GM19455 (cell line): ENCODE results near the gene RAMP3.

Experiments used
- ATAC-seq: cut with Tn5 transposase; IDR thresholded peaks from one replicate; pipeline ENCODE4 v1.9.1; 2021; ENCODE audit not compliant: unreplicated experiment

RAMP3 gene

DNA sequence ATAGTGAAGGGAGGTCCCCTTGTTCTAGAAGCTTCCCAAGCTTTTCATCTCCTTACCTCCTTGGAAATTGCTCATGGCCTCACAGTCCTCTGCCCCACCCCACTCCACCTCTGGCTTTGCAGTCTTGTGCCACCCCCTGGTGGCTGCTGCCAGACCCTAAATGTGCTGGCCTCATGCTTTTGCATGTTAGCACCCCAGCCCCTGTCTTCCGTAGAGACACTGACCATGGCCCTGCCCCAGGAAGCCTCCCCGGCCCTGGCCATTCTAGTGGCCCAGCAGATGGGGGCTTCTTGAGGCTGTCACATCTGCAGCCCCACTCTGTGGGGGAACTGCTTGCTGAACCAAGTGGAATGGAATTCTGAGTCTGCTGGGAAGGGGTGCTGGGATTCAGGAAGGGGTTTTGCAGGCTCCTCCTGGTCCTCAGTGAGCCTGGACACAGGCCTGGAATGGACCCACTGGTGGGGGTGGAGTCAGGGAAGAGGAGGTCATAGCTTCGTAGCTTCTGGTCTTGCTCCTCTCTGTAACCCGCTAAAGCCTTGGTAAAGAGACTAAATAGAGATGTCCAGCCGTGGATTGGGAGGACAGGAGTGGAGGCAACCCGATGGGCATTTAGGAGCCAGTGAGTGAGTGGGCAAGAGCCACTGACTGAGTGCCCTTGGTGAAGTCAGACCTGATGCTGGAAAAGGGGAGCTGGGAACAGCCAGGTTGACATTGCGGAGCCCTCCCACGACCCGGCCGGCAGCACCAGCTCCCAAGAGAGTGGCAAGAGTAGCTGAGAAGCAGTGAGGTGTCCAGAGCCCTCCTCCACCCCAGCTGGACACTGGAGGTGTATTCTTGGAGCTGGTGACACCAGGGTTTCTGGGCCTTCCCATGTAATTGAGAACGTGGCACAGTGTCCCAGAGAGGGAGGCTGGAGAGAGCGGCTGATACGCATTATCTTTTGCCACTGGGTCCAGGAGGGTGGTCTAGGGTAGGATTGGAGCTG, 20.9 kb downstream of the RAMP3 start:
- no peak for ATAC-seq

DNA sequence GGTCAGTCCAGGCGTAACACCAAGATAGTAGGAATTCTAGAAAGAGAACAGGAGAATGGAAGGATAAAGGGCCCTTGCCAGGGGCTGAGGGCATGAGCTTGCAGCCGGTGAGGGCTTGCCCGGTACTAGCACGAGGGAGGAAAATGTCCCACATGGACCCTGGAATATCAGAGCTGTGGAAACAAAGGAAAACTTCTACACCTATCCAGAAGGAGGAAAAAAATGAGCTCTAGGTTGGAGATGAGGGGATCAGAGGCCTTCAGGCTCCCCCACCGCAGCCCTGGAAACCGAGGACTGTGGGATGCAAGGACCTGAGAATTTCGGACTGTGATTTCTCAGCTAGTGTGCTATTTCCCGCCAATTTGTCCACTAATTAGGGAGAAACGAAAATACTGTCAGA, 22.1 kb downstream of the RAMP3 start:
- ATAC-seq: no peak

DNA sequence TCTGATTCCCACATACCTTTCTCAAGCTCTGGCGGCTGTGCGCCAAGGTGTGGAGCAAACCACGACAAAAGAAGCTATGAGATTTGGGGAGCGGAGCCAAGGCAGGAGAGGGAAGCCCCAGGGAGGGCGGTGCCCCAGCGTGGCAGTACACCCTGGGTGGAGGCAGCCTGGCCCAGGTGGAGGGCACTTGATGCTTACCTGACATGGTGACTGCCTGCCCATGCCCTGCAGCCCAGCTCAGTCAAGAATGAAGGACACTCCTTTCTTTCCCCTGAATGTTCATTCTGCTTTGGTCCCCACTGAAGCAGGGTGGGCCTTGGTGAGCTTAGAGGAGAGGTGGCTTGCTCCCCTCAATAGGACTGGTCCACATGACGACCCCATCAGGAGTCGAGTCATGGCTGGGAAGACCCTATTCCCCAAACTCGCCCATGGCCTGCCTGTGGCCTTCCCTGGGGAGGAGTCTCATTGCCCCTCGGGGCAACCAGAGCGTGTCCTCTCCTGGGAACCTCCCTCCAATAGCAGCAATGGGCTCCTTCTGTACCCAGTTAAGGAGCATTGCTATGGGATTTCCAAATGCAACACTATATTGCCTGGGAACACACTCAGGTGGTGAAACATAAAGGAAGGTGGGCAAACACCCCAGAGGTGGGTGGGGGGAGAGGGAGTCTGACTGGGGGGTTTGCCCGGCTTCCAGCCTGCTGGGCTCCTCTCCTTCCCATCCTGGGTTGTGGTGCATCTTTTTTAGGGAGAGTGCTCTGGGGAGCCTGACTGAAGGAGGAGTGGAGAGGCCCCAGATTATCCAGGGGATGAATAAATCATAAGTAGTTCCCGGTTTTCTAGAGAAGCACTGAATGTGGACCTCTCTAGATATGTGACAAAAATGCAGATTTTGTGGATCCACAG, 22.7 kb downstream of the RAMP3 start:
- no peak for ATAC-seq

DNA sequence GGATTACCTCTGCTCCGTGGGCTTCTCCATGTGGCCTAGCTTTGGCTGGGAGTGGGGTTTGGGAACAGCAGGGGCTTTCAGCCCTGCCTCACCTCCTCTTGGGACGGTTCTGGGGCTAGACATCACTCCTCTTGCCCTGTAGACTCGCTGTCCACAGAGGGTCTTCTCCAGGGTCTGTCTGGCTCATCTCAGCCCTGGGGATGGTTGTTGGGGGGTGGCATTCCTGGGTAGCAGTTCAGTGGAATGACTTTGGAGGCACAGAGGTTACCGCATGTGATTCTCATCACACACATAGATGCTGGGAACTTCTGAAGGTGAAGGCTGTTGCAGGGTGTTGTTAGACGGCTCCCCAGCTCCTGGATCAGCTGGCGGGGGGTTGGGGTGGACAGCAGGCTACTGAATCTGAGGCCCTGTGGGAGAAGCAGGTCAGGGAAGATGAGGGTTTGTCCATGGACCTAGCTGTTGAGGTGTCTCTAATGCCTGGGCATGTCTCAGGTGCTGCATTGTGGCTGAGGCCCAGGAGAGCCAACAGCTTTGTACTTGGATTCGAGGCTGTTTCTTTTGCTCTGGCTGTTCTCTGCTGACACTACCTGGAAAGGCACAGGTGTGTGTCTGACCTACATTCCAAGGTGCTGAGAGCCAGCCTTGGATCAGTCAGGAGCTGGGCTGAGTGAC, 23.8 kb downstream of the RAMP3 start:
- ATAC-seq: no peak

DNA sequence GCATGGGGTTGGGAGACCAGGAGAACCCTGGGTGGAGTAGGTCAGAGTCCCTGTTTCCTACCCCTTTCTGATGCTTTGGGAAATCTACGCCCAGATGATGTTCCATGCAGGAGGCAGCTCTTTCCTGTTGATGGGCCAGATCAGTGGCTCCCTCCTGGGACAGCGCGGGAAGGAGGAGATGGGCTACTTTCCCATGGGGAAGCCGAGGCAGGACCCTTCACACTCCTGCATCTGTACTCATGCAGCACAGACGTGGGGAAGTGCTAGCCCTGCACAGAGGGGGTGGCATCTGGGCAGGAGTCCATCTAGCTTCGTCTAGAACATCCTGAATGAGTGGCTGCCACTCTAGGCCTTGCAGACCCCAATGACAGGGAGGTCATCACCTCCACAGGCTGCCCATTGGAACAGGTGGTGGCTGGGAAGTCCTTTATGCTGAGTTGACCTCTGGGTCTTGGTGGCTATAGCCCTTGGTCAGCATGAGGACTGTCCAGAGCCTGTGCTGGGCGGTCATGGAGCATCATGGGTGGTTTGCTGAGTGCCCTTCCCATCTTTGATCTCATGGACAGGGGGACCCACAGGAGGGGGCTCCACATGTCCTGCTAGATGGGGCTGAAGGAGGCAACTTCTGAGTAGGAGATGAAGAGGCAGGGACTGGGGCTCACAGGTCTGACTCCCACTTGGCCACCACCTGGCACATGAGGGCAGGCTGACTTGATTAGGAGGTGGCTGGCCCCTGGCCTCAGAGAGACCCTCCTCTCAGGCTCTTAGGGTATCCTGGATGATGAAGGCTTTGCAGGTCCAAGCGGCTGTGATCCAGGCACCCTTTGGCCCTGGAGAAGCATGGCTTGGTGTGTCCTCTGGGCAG, 24.6 kb downstream of the RAMP3 start:
- ATAC-seq: no peak

DNA sequence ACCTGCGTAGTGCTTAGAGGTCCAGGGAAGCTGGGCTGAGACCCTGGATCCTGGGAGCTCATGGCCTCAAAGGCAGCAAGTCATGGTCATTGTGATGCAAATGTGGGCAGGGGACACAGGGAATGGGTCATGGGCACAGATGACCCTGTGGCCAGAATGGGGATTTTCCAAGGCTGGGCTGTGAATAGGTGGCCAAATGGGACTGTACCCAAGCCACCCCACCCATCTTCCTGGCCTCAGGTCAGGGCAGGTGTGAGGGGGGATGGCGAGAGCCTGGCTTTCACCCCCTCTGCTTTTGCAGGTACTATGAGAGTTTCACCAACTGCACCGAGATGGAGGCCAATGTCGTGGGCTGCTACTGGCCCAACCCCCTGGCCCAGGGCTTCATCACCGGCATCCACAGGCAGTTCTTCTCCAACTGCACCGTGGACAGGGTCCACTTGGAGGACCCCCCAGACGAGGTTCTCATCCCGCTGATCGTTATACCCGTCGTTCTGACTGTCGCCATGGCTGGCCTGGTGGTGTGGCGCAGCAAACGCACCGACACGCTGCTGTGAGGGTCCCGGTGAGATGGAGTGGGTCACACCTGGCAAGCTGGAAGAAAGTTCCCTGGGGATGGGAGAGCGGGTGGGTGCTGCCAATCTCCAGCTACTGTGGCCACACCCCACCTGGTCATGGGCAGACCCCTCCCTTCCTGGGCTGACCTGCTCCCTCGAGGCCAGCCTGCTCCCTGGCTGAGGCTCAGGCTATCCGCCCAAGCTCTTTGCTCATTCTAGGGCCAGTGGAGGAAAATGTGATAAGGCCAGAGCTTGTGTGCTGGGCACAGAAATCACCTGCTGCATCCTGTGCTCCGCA, 25.5 kb downstream of the RAMP3 start:
- no peak for ATAC-seq

DNA sequence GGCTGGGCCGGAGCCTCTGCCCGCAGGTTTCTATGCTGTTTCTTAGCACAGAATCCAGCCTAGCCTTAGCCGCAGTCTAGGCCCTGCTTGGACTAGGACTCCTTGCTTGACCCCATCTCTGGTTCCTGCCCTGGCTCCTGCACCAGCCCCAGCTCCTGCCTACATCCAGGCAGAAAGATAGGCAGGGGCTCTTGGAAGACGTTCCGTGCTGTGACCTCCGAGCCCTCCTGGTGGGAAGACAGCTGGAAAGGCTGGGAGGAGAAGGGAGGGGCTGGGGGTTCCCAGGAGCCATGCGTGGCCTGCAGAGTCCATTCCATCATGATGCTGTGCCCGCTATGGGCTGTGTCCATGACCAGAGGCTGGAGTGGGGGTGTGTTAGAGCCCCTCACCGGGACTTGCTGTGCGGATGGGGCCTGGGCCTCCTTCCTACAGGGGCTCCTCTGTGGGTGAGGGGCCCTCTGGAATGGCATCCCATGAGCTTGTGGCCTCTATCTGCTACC, 26.2 kb downstream of the RAMP3 start:
- ATAC-seq: no peak

DNA sequence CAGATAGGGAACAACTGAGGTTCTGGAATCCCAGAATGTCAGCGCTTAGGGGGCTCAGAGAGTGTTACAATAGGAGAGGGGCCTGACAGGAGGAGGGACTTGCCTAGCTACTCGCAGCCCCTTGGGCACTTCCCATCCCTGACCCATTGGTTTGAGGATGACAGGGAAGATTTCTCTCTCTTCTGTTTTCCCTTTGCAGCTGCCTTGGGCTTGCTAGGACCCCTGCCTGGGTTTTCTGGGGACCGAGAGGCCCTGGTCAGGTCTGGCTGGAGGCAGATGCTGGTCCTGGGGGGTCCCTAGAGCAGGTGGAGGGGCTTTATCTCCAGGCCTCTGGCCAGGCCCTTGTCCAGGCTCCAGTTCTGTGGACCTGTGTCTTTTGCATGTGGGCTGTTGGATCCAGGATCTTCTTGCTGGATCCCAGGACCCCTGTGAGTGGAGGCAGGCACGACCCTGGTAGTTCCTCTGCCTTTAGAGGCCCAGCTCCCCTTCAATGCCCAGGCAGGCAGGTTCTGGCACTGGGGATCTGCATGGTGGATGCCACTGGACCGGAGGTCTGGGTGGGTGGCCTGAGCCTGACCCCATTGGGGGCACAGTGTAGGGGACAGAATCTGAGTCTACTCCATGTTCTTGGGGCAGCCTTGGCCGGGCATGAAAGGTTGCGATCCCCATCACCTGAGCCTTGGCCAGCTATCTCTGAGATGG, 26.9 kb downstream of the RAMP3 start:
- no peak for ATAC-seq

DNA sequence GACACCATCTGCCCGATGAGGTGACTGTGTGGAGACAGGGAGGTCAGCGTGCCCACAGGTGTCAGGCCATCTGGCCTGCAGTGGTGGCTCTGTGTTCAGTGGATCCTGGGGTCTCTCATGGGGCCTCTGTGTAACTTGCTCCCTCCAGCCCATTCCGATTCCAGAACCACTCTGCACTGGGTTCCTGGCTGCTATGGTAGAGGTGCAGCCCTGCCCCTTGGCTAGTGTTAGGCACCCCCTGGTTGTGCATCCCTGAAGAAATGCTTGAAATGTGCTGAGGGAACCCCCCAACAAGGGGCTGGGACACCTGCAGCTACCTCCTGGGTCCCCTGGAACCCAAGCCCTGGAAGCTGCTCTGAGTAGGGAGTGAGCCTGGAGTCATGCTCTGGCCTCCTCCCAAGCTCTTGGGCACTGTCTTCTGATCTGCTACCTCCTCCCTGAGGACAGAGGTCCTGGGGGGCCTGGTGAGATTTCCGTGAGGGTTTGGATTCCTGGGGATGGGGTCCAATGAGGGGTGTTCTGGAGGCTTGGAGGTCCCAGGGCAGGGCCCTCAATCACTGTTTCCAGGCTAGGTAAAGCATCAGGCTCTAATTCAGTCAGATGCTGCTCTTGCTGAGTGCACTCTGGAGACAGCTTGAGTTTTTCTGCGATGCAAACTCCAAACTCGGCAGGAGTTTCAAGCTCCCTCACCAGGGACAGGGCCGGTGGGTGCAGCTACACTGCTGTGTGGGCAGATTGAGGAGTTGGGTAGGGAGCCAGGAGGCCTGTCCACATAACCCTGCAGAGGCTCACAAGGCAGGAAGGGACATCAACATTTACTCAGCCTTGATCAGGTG, 27.7 kb downstream of the RAMP3 start:
- no peak for ATAC-seq

DNA sequence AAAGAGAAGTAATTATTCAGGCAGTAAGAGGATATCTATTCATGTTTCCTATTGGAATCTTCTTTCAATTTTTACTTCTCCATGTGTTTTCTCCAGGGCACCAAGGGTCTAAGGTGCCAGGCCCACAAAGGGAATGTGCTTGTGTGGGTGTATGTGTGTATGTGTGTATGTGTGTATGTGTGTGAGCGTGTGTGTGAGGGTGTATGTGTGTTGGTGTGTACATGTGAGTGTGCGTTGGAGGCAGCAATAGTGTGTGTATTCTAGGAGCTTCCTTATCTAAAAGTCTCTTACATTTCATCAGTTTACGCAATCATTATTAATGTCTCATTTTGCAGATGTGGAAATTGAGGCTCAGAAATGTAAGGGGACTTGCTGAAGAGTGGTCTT, 28.3 kb downstream of the RAMP3 start:
- no peak for ATAC-seq

DNA sequence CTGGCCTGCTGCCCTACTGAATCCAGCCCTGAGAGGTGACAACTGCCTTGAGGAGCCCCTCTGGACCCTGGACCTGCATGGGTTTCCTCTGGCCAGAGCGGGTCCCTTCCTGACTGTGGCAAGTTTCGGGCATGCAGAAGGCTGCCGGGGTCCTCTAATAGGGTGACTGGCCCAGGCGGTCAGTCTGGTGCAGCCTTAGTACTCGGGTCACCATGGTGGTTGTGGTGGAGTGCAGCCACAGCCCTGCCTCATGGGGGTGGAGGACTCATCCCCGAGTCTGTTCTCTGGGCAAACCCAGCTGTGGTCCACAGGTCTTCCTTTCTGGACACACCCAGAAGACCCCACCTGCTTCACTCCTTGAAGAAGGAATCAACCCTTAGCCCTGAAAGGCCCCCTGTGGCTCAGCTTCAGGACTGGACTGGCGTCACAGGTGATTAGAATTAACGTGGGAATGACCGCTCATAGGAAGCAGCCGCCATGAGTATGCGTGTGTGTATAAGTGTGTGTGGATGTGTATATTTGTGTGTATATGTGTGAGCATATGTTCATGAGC, 28.7 kb downstream of the RAMP3 start:
- ATAC-seq: no peak

DNA sequence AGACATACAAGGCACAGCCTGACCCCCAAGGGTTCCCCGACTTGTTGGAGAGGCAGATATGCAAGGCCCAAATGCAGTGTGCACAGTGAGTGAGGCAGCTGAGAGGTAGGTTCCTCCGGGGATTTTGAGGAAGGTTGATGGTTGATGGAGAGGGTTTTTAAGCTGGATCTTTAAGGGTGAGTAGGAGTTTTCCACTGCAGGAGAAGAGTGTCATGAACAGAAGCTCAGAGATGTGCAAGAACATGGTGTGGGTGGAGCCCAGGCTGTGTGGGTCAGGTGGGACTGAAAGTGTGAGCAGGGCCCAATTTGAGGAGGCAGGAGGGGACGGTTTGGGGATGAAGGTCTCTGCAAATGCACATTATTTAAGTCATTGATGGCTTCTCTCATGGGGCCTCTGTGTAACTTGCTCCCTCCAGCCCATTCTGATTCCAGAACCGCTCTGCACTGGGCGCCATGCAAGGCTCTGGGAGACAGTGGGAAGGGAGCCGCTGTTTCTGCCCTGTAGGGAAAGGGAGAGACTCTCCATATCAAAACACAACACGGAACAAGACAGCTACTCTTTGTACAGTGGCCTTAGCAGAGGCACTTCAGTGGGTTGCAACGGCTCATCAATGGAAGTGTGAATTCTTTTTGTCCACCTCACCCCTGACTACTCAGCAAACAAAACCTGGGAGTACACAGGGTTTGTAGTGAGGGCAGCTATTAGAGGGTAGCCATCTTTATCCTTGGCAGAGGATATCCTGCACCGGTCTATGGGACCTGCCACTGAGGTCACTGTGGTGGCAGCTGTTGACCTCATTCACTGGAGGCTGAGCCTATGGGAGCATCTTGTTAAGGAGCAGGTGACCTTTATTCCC, 29.7 kb downstream of the RAMP3 start:
- ATAC-seq: no peak

DNA sequence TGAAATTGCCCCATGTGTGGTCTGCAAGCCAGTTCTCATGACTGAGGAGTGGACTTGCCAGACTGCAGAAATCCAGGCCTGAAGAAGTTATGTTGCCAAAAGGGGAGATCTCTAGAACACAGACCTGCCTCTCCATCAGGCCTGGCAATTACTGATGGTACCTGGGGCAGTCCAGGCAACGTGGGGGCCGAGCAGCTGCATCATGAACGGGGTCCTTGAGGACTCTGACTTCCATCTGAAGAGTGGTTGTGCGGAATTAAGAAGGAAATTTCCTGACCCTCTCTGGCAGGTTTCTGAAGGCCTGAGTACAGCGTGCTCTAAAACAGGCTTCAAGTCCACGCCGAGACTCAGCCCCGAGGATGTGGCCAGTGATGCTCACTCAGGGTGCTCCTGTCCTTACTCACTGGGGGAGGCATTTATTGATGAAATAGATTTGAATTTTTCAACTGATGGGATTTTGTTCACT, 30.4 kb downstream of the RAMP3 start:
- ATAC-seq: no peak

DNA sequence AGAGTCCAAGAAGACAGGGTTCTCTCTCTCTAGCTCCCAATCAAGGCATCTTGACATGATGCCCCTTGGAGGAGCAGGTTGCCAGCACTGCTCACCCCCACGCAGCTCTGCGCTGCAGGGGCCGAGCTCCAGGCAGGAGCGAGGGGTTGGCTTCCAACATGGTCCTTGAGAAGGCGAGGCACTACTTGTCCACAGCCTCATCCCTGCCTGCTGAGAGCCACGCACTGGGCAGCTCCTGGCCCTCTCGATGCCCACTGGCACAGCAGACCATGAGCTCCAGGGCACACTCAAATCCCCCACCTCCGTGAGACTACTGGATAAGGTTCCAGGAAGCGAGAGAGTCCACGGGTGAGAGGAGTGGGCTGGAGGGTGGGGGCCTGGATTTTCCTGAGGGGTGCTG, 31.1 kb downstream of the RAMP3 start:
- no peak for ATAC-seq

DNA sequence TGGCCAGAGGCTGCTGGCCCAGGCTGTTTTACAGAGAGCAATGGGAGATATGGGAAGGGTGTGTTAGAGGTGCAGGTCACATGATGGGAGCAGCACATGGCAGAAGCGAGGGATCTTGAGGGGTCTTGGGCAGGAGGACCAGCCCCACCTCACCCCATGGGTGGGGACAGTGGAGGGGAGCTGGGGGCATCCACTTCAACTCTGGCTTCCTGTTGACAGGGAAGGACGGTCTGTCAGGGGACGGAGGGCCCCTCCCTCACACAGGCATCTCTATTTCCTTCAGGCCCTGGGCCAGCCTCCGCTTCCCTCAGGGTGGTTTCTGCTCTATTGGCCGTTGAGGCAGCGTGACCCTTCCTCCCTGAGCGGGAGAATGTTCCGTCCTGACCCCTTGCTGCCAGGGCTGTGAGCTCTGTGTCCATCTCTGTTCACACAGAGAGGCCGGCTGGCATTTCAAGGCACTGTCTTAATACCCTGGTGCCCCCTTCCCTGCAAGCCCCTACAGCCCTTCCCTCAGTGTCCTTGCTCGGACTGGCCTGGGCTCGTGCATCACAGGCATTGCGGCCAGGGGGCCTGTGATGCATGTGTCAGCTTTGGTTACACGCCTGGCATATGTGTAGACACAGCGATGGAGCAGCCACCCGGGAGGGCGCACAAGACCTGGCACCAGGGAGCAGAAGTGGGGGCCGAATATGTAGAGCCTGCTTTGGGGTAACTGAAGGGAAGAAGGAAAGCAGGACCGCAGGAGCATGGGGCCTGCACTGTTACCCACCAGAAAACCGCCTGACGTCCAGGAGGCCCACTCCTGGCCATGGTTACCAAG, 31.8 kb downstream of the RAMP3 start:
- no peak for ATAC-seq
